ENCODE results near the gene SYK.

The SYK gene

DNA sequence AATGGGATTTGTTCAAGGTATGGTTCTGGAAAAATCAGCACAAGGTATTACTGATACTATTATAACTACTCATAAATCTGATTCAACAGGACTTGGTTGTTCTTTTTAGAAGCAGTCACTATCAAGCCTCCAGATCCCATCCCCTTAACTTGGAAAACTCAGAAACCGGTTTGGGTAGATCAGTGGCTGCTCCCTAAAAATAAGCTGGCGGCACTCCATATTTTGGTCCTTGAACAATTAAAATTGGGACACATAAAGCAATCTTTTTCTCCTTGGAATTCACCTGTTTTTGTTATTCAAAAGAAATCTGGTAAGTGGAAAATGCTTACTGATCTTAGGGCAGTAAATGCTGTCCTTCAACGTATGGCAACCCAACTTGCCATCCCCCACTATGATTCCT lies 104.2 kb downstream of the SYK start:
- no peak for DNase-seq (ENCODE audit: low read depth, low spot score)

DNA sequence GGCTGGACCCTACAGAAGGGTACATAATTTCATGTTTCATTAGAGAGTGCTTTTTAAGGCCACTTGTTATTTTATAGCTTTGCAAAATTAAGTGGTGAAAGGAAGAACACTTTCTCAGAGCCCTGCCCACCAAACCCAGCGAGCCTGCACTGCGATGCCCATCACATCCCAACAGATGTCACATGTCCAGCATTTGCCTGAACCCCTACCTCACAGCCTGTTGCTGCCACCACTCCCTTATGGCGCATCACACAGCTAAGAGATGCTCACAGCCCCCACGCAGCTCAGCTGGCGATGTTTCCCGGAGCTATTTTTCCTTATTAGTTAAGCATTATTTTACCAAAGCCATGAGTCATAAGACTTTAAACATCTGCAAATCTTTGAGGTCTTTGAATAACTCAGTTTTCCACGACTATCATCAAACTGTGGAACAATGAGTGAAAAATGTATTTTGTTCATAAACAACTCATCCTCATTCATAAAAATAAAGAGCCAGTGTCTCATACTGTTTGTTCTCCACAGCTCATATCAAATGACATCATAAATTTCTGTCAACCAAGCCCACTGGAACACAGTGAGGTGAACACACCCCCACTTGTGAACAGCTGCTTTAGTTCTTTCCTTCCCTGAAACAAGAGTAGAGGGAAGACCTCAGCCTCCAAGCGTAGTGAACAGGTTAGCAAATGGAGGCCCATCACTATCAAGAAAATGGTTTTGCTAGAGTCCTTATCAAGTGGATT lies 104.9 kb downstream of the SYK start:
- no peak for DNase-seq (ENCODE audit: low read depth, low spot score)

DNA sequence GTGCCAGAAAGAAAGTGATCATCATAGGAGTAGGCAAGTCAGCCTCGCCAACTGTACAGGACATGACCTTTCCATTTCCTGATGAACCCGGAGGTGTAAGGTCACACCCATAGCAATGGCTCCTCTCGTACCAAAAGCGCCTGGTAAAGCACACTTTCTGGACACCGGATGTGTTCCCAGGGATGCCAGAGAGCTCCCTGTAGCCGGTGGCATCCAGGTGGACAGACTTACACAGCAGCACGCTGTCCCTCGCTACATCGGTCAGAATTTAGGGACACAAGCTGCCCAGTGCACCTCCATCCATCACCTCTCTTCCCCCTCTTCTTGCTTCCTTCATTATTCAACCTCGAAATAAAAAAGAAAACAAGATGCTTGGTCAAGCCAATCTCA lies 105.4 kb downstream of the SYK start:
- no peak for DNase-seq (ENCODE audit: low read depth, low spot score)

DNA sequence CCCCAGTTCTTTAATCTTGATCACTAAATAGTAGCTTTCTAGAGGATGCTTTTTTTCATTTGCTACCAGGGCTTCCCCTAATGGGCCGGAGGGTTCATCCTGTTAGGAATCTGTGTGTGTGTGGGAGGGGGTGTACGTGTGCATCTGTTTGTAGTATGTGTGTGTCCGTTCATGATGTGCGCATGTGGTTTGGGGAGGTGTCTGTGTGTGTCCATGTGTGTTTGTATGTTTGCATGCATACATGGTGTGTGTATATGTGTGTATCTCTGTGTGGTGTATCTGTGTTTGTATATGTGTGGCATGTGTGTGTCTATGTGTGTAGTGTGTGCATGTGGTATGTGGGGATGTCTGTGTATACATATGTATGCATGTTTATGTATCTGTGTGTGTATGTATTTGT lies 106.2 kb downstream of the SYK start:
- no peak for DNase-seq (ENCODE audit: low read depth, low spot score)

DNA sequence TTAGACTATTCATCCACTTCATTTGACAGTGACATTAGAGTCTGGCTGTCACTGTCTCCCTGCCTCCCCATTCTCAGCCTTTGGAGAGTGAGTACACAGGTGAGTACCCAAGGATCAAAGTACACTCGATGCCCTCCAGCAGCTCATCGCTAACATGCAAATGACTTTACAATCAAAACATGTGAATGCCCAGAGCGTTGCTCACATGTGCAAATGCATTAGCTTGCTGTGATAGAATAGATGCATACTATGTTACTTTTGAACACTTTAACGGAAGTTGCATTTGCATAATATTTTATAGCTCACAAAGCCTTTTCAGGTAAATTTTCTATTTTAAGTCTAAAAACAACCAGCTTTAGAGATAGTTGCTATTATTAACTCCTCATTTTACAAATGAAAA lies 107.6 kb downstream of the SYK start:
- no peak for DNase-seq (ENCODE audit: low read depth, low spot score)

DNA sequence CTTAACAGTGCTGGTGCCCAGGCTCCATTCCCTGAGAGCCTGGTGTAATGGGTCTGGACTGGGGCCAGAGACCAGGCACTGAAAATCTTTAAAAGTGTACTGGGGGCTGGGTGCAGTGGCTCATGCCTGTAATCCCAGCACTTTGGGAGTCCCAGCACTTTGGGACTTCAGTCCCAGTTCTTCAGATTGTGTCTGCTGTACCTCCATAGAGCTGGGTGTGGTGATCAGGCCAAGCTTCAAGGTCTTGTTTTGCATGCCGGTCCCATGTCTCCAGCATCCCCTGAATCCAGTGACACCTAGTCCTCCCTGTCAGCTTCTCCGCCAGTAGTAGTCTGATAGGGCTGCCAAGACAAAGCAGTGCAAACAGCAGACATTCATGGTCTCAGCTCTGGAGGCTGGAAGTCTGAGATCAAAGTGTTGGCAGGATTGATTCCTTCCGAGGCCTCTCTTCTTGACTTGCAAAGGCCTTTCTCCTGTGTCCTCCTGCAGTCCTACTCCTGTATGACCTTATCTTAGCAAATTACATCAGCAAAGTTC lies 108.2 kb downstream of the SYK start:
- DNase-seq (ENCODE audit: low read depth, low spot score) = no peak

DNA sequence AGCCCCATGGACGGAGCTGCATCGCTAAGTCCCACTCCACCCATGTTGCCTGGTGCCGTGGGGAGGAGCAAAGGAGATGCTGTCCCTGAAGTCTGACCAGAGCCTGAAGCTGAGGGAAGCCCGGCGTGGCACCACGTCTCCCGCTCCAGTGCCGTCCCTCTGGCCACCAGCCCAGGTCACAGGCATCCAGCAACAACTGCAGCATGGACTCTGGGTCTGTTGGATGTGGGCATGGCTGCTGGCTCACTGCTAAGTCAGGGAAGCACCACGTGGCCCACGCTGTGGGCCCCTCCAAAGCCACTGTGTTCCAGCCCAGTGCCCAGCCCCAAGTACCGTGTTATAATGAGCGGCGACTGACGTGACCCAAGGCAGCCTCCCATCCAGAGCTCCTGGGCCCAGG lies 112.6 kb downstream of the SYK start:
- DNase-seq (ENCODE audit: low read depth, low spot score) = no peak

DNA sequence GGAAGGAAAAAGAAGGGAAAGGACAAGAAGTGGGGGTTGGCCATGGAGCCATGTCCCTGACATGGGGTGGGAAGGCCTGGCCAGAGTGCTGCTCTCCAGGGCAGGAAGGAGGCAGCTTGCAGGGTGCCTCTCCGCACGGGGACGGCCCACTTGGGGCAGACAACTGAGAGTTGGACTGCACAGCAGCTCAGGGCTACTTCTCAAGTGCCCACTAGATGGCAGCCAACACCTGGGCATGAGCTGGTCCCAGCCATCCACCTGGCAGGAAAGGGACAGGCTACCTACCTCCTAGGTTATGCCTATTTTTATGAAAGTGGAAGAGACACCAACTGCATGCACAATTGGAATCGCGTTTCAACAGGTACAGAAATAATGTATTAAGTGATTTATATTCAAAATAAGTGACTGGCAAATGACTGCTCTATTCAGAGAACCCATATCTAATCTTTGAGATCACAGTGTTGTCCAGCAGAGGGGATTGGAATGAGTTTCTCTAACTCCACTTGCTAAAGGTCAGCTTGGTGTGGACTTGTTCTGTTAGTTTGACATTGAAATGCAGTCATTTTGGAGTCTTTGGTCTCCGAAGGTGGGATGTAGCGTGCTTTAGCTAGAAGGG lies 113.4 kb downstream of the SYK start:
- DNase-seq (ENCODE audit: low read depth, low spot score) = no peak

DNA sequence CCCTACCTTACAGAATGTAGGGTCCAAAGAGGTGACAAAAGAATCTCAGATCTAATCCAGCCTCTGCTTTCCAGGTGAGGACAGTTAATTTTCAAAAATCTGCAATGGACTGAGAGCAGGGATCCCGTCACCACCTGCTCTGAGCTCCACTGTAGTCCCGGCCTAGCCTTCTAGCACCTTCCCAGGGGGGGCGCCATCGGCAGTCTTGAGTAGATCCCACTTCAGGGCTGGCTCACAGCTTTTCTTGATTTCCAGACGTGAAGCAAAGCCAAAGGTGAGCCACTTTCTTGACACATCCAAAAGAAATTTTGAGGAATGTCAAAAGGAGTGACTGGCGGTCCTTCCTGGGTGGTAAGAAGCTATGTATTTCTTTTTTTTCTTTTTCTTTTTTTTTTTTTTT lies 114.1 kb downstream of the SYK start:
- no peak for DNase-seq (ENCODE audit: low read depth, low spot score)

DNA sequence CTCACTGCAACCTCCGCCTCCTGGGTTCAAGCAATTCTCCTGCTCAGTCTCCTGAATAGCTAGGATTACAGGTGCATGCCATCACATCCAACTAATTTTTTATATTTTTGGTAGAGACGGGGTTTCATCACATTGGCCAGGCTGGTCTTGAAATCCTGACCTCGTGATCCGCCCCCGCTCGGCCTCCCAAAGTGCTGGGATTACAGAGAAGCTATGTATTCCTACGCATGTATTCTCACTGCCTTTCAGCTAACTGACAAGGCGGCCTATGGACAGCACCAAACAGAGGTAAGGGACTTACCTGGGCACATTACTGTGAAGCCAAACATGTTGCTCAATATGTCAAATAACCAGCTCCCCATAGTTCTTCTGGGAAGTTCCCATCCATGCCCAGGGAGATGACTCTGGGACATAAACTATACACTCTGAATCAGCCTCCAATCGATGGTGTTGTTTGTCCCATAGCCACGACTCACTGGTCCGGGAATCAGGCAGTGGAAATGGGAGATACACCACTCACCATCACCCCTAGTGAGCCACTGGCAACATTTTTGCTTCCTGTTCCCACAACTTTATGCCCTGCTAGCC lies 114.6 kb downstream of the SYK start:
- no peak for DNase-seq (ENCODE audit: low read depth, low spot score)

DNA sequence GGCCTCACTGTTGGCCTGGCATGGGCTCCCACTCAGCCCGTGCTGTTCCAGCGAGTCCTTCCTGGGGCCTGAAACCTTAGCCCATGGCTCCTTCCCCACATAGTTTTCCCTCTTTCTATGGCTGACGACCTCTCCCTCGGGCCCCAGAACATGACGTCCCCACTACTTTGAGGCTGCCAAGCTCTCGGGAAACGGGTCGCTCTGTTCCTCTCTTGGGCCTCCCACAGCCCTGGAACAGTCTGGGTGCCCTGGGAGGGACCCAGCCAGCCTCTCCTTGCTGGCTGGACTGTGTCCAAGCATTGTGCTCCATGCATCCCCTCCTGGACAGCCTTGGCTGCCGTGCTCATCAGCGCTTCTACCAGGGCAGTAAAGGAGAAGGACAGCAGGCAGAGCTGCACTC lies 118.3 kb downstream of the SYK start:
- no peak for DNase-seq (ENCODE audit: low read depth, low spot score)

DNA sequence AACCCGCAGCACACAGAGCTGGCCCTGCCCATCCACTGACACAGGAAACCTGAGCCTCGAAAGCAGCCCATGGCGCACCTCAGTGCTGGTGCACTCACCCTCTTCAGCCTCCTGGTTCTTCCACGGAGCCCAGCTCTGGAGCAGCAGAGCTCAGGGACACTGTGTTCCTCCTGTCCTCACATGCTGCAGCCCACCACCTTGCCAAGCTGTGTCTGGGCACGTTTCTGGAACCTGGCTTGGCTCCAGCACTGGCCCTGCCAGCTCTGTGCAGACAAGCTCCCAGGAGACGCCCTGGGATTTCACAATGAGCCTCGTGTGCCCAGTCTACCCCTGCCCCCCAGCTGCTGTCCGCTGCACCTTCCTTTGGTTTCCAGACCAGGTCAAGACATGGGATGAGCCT lies 119.5 kb downstream of the SYK start:
- DNase-seq (ENCODE audit: low read depth, low spot score) = no peak

DNA sequence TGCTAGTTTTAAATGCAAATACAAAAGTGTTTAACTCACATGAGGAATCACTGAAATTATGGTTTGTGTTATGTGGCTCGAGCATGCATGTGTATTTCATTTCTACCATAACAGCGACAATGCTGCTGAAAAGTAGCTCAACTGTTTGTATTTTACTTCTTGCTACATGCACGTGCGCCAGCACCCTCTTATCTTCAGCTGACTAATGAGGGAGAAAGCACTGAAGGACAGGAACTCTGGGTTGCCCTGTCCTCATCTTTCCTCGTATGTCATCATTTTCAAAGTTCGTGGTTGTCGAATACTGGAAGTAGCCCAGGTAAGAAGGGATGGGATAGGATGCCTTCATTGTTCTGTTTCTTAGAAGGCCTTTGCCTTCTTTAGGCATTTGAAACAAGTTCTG lies 120.3 kb downstream of the SYK start:
- DNase-seq (ENCODE audit: low read depth, low spot score) = no peak

DNA sequence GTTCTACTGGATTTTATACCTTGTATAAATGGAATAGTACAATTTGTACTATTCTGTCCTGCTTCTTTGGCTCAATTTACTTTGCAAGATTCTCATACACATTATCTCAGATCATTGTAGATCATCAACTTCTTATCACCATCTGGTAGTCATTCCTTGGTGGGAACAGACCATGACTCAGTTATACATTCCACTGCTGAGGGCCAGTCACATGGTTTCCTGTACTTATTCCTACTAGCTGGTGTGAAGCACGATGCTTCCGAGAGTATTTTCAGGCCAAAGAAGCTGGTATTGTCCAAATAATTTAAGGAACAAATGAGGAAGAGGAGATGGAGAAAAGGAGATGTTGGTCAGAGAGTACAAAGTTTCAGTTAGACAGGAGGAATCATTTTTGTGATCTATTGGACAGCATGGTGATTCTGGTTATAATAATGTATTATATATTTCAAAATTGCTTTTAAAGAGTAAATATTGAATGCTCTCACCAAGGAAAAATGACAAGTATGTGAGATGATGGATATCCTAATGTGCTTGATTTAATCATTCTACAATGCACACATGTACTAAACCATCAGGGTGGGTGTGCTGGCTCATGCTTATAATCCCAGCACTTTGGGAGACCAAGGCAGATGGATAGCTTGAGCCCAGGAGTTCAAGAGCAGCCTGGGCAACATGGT lies 124.1 kb downstream of the SYK start:
- DNase-seq (ENCODE audit: low read depth, low spot score) = no peak

DNA sequence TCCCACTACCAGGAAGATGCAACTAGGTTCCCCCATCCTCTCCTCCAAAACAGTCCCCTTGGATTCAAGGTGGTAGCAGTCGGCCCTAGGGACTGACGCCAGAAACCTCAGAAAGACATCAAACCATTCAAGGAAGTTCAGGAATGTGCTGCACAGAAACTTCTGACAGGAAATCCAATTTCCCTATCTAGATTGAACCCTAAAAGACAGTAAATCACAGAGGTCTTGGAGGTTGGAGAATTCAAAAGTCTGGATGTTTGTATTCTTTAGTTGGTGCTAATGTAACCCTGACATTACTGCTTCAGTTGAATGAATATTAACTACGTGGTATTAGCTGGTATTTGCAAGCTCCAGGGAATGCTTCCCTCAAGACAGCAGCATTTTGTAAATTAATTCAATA lies 125.3 kb downstream of the SYK start:
- no peak for DNase-seq (ENCODE audit: low read depth, low spot score)

DNA sequence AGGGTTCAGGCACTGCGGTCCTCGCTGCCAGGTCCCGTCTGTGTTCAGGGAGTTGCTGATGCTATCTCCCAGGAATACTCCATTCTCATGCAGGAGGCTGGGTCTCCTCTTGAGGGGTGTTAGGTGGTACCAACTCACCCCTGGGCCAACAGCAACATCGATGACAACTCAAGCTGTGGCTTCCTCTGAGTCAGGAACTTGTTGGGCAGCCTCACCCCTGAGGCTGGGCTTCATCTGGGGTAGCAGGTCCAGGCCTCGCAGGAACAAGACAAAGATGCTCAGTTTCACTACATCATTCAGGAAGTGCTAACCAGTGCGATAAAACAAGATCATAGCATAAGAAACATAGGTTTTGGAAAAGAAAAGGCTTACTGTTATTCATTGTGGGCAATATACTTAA lies 125.9 kb downstream of the SYK start:
- DNase-seq (ENCODE audit: low read depth, low spot score) = no peak

DNA sequence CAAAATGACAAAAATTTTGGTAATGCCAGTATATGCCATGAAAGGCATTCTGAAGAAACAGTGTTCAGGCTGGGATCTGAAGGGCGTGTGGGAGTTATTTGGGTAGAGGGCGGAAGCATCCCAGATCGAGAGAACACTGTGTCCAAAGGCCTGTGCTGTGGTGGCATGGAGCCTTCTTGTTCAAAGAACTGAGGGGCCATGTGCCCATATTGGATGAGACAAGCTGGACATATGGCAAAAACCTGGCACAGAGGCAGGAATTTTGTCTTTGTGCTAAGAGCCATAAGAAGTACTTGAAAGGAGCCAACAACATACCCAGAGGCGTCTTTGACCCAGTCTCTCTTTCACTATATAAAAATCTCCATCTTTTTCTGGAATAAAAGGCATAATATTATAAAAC lies 128.0 kb downstream of the SYK start:
- no peak for DNase-seq (ENCODE audit: low read depth, low spot score)

DNA sequence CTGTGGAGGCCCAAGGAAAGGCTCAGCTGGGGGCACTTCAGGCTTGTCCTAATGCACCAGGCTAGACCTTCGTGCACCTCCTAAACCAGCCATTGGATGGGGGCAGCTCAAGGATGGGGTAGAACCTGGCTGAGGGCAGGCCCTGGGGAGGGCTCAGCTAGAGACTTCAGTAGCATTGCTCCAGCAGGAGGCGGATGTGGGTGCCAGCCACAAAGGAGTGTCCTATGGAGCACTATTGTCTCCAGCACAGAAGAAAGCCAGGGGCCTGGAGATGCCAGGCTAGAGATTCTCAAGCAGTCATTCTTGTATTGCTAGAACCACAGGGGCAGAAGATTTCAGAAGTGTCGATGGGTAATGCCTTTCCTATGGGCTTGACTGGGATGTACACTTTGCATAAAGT lies 131.8 kb downstream of the SYK start:
- no peak for DNase-seq (ENCODE audit: low read depth, low spot score)

DNA sequence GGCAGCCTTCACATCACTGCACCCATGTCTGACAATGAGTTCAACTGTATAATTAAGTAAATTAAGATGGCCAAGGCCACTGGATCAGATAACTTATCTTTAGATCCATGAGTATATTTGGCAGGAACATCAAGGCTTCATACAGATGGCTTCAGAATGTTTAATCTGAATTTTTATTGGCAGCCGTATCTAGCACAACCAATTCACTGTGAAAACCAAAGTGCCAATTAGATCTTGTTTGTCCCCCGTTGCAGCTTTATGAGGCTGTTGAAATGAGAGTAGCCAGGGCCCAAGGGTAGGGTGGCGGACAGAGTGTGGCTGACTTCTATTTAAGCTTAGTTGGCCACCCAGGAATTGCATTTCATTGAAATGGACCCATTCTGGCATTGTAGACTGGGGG lies 137.7 kb downstream of the SYK start:
- no peak for DNase-seq (ENCODE audit: low read depth, low spot score)

DNA sequence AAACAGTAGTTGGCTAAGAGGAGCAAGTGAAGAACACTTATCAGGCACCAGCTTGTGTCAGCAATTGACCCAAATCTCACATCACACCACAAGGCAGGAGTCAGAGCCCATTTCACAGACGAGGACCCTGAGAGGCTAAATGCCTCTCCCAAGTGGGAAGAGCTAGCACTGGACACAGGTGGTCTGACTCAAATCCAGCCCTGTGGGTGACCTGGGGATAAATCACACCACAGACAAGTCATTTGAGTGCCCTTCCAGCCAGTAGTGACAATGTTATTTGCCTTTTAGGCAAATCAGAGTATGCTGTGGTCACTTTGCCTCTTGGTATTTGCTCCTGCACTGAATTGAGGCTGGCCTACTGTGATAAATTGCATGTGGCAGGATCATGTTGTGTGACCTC lies 138.7 kb downstream of the SYK start:
- DNase-seq (ENCODE audit: low read depth, low spot score) = no peak

DNA sequence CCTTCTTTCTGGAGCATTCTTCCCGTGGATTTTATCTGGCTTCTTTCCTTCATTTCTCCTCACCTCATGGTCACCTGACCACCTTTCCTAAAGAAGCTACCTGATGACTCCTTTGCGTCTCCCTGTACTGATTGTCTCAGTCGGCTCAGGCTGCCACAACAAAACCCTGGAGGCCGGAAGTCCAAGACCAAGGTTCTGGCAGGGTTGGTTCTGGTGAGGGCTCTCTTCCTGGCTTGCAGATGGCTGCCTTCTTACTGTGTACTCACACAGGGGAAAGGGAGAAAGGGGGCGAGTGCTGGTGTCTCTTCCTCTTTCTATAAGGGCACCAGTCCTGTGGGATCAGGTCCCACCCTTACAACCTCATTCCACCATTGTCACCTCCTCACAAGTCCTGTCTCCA lies 140.0 kb downstream of the SYK start:
- DNase-seq (ENCODE audit: low read depth, low spot score) = no peak

DNA sequence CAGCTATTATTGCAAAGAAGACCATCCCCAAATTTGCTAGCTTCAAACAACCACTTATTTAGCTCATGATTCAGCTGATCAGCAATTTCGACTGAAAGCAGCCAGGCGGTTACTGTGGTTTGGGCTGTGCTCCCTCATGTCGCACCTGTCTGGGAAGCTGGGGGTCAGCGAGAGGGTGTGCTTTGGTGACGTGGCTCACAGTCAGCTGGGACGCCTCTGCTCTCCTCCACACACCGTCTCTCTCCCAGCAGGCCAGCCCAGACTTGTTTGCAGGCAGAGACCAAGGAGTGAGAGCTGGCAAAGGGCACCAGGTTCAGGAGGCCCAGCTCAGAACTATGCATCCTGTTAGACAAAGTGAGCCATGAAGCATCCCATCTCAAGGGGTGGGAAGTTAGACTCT lies 140.9 kb downstream of the SYK start:
- DNase-seq (ENCODE audit: low read depth, low spot score) = no peak

DNA sequence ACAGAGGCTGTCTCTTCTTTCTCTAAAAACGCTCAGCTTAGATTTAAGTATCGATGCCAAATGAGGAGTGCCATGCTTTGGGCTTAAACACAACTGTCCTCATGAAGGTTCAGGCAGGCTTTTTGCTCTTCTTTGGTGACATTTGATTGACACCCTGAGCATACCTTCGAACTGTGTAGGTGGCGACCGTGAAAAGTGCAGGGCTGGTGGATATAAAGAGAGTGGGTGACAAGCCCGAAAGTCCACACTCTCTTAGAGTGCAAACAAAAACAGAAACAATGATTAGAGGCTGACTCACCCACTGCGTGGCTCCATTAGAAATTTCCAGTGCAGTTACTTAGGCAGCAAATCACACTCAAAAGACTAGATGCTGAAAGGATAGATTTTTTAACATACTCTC lies 141.7 kb downstream of the SYK start:
- no peak for DNase-seq (ENCODE audit: low read depth, low spot score)
